GM21825 (cell line): Measurements from ENCODE around the gene ITPKC.

Experiments used
- ATAC-seq: cut with Tn5 transposase; IDR thresholded peaks from one replicate; pipeline ENCODE4 v1.9.1; 2021; ENCODE audit warnings: mild to moderate bottlenecking, moderate library complexity; ENCODE audit not compliant: unreplicated experiment

The ITPKC gene

GRCh38 chr19:40786060-40787037 lies 69.4 kb downstream of the ITPKC start:
- no peak for ATAC-seq
